Trophoblast cell (in vitro differentiated cells and primary cell): ENCODE results near the gene PTPRM.
A peak's percentile ranks its signal among the peaks of the same experiment; 100 is the strongest.

Experiments
- DNase-seq, 2 donors: peaks; one replicate each; pipeline ENCODE4 v3.0.0-alpha.2; 2016
- H2AFZ ChIP-seq: 2 replicates; pipeline ENCODE4 v1.6.1; 2013; ENCODE audit warnings: low read length, moderate library complexity, mild to moderate bottlenecking; ENCODE audit not compliant: insufficient read depth, poor library complexity
- H2AK5ac ChIP-seq: 2 replicates; pipeline ENCODE4 v1.6.1; 2013; ENCODE audit warnings: mild to moderate bottlenecking, low read length
- H2BK120ac ChIP-seq: 2 replicates; pipeline ENCODE4 v1.6.1; 2013; ENCODE audit warnings: low read length, mild to moderate bottlenecking, moderate library complexity; ENCODE audit not compliant: insufficient read depth, poor library complexity
- H2BK12ac ChIP-seq: 2 replicates; pipeline ENCODE4 v1.6.1; 2013; ENCODE audit warnings: mild to moderate bottlenecking, low read length, moderate library complexity
- H2BK5ac ChIP-seq: 2 replicates; pipeline ENCODE4 v1.6.1; 2013; ENCODE audit warnings: low read length, low read depth, moderate library complexity, mild to moderate bottlenecking; ENCODE audit not compliant: poor library complexity
- H3K14ac ChIP-seq: 2 replicates; pipeline ENCODE4 v1.6.1; 2013; ENCODE audit warnings: mild to moderate bottlenecking, low read length
- H3K18ac ChIP-seq: 2 replicates; pipeline ENCODE4 v1.6.1; 2013; ENCODE audit warnings: mild to moderate bottlenecking, low read length
- H3K23ac ChIP-seq: 2 replicates; pipeline ENCODE4 v1.6.1; 2013; ENCODE audit warnings: low read length
- H3K27ac ChIP-seq: 2 replicates; pipeline ENCODE4 v1.5.1; 2013; ENCODE audit warnings: low read depth, mild to moderate bottlenecking, inconsistent platforms, low read length, moderate library complexity
- H3K27me3 ChIP-seq: 2 replicates; pipeline ENCODE4 v1.6.1; 2013; ENCODE audit warnings: inconsistent platforms, mild to moderate bottlenecking, low read length, moderate library complexity; ENCODE audit not compliant: insufficient read depth
- H3K36me3 ChIP-seq, 2 experiments: 1 replicate in 1 of 2; 2 replicates in 1 of 2; pipeline ENCODE4 v1.6.1; 2013; ENCODE audit warnings: low read length in 2 of 2, mild to moderate bottlenecking in 2 of 2, moderate library complexity in 1 of 2; ENCODE audit not compliant: insufficient read depth in 2 of 2, control insufficient read depth in 1 of 2
- H3K4ac ChIP-seq: 2 replicates; pipeline ENCODE4 v1.6.1; 2013; ENCODE audit warnings: low read depth, mild to moderate bottlenecking, low read length, moderate library complexity
- H3K4me1 ChIP-seq, 2 experiments: 1 replicate in 1 of 2; 2 replicates in 1 of 2; pipeline ENCODE4 v1.6.1; 2013; ENCODE audit warnings: low read length in 2 of 2, mild to moderate bottlenecking in 2 of 2, moderate library complexity in 1 of 2; ENCODE audit not compliant: insufficient read depth in 2 of 2, control insufficient read depth in 1 of 2
- H3K4me2 ChIP-seq: 2 replicates; pipeline ENCODE4 v1.6.1; 2013; ENCODE audit warnings: inconsistent platforms, mild to moderate bottlenecking, low read length, moderate library complexity
- H3K4me3 ChIP-seq: 2 replicates; pipeline ENCODE4 v1.5.1; 2013; ENCODE audit warnings: mild to moderate bottlenecking, low read depth, low read length, inconsistent platforms
- H3K79me1 ChIP-seq: one replicate; pipeline ENCODE4 v1.6.1; 2013; ENCODE audit warnings: low read length
- H3K79me2 ChIP-seq: 2 replicates; pipeline ENCODE4 v1.6.1; 2013; ENCODE audit warnings: low read length, mild to moderate bottlenecking; ENCODE audit not compliant: control insufficient read depth, insufficient read depth, poor library complexity
- H3K9ac ChIP-seq: 2 replicates; pipeline ENCODE4 v1.6.1; 2013; ENCODE audit warnings: mild to moderate bottlenecking, low read length
- H3K9me3 ChIP-seq: 2 replicates; pipeline ENCODE4 v1.6.1; 2013; ENCODE audit warnings: low read depth, mild to moderate bottlenecking, control low read depth, inconsistent platforms, low read length; ENCODE audit not compliant: insufficient read depth
- H4K12ac ChIP-seq: 2 replicates; pipeline ENCODE4 v1.6.1; 2013; ENCODE audit warnings: low read depth, mild to moderate bottlenecking, low read length, moderate library complexity
- H4K8ac ChIP-seq: 2 replicates; pipeline ENCODE4 v1.6.1; 2013; ENCODE audit warnings: low read depth, mild to moderate bottlenecking, low read length, moderate library complexity
- H4K91ac ChIP-seq: one replicate; pipeline ENCODE4 v1.6.1; 2013; ENCODE audit warnings: low read depth, mild to moderate bottlenecking, low read length, moderate library complexity
- WGBS: extraction: QIAGEN DNeasy Blood & Tissue Kit; methylation state at CpG from one replicate; pipeline ENCODE4 v1.1.7; 2013; ENCODE audit warnings: missing lambda C conversion rate; ENCODE audit not compliant: insufficient read length, insufficient coverage; ENCODE audit errors: extremely low coverage; 5-methylcytosine and 5-hydroxymethylcytosine counted together

PTPRM gene

GRCh38 chr18:7926526-7926925 is 359.4 kb downstream of the PTPRM start:
- Histone ChIP-seq H2AFZ (no peak overlapping the region), H2AK5ac (no peak overlapping the region), H3K4me2 (no peak overlapping the region), H3K9ac (no peak overlapping the region), H3K23ac (no peak overlapping the region), H2BK120ac (no peak overlapping the region), H3K27ac (no peak overlapping the region), H4K91ac (no peak overlapping the region), H3K9me3 (no peaks in the 10 kb centered on the region), H3K27me3 (no peaks in the 10 kb centered on the region), H3K4ac (no peak overlapping the region), H3K36me3 (no peaks in the 10 kb centered on the region), H4K8ac (no peak overlapping the region), H3K4me1 (peaks cover 9 to 12% of the 10 kb centered on the region in 2 experiments), H4K12ac (no peak overlapping the region), H3K79me2 (no peaks in the 10 kb centered on the region), H3K18ac (no peak overlapping the region), H3K4me3 (no peak overlapping the region), H2BK5ac (no peak overlapping the region), H3K14ac (no peak overlapping the region), H2BK12ac (peak overlapping the region; percentile 30), H3K79me1 (peaks cover 3% of the 10 kb centered on the region)
- no CpG with 5 or more reads among the region's 4 CpGs for WGBS
- peak in 1 of 2 donors; percentile 51 for DNase-seq

GRCh38 chr18:7927119-7927518 is 360.0 kb downstream of the PTPRM start:
- Histone ChIP-seq H4K8ac (no peak overlapping the region), H3K79me2 (no peaks in the 10 kb centered on the region), H3K23ac (no peak overlapping the region), H2AK5ac (no peak overlapping the region), H3K36me3 (no peaks in the 10 kb centered on the region), H3K18ac (no peak overlapping the region), H2BK12ac (no peak overlapping the region), H3K4me1 (peaks cover 7 to 10% of the 10 kb centered on the region in 2 experiments), H3K9ac (no peak overlapping the region), H4K12ac (no peak overlapping the region), H4K91ac (no peak overlapping the region), H3K27ac (no peak overlapping the region), H3K27me3 (no peaks in the 10 kb centered on the region), H3K9me3 (no peaks in the 10 kb centered on the region), H3K14ac (no peak overlapping the region), H3K79me1 (peaks cover under 1% of the 10 kb centered on the region), H3K4me2 (no peak overlapping the region), H2AFZ (no peak overlapping the region), H3K4ac (no peak overlapping the region), H3K4me3 (no peak overlapping the region), H2BK120ac (no peak overlapping the region), H2BK5ac (no peak overlapping the region)
- no CpG with 5 or more reads among the region's 2 CpGs for WGBS
- DNase-seq, result no peak

- Histone ChIP-seq H3K4me2 (no peak overlapping the region), H2AK5ac (no peak overlapping the region), H3K9me3 (peaks cover 6% of the 10 kb centered on the region), H4K91ac (no peak overlapping the region), H3K23ac (no peak overlapping the region), H2BK5ac (no peak overlapping the region), H3K18ac (no peak overlapping the region), H3K14ac (no peak overlapping the region), H2AFZ (no peak overlapping the region), H2BK12ac (no peak overlapping the region), H3K79me1 (no peaks in the 10 kb centered on the region), H3K27me3 (no peaks in the 10 kb centered on the region), H4K8ac (no peak overlapping the region), H3K36me3 (no peaks in the 10 kb centered on the region), H3K4me3 (no peak overlapping the region), H3K79me2 (no peaks in the 10 kb centered on the region), H3K4me1 (no peaks in the 10 kb centered on the region), H3K27ac (no peak overlapping the region), H3K9ac (no peak overlapping the region), H2BK120ac (no peak overlapping the region), H4K12ac (no peak overlapping the region), H3K4ac (no peak overlapping the region)
- no CpG with 5 or more reads among the region's 3 CpGs for WGBS
- no peak for DNase-seq
Measured at GRCh38 chr18:7931763-7932162, 364.6 kb downstream of the PTPRM start.

- H3K18ac ChIP-seq, result no peak overlapping the region
- no peak overlapping the region for H2AFZ ChIP-seq
- H3K4ac ChIP-seq, result no peak overlapping the region
- H3K14ac ChIP-seq, result no peak overlapping the region
- no peak overlapping the region for H3K4me3 ChIP-seq
- H3K79me1 ChIP-seq, result no peaks in the 10 kb centered on the region
- H3K23ac ChIP-seq, result no peak overlapping the region
- WGBS, result no CpG with 5 or more reads among the region's 13 CpGs
- H4K8ac ChIP-seq, result no peak overlapping the region
- H4K91ac ChIP-seq, result no peak overlapping the region
- no peak overlapping the region for H2BK120ac ChIP-seq
- H3K36me3 ChIP-seq, result peaks cover 0 to 3% of the 10 kb centered on the region in 2 experiments
- DNase-seq, result no peak
- no peak overlapping the region for H2BK5ac ChIP-seq
- no peaks in the 10 kb centered on the region for H3K79me2 ChIP-seq
- no peaks in the 10 kb centered on the region for H3K27me3 ChIP-seq
- H4K12ac ChIP-seq, result no peak overlapping the region
- no peak overlapping the region for H2BK12ac ChIP-seq
- no peak overlapping the region for H3K4me2 ChIP-seq
- no peak overlapping the region for H2AK5ac ChIP-seq
- H3K9me3 ChIP-seq, result peaks cover 6% of the 10 kb centered on the region
- H3K27ac ChIP-seq, result no peak overlapping the region
- H3K9ac ChIP-seq, result no peak overlapping the region
- peaks cover 0 to 2% of the 10 kb centered on the region in 2 experiments for H3K4me1 ChIP-seq
Measured at GRCh38 chr18:7937268-7937667, 370.2 kb downstream of the PTPRM start.
